Colonic mucosa (tissue), 4 donors: ENCODE measurements around the gene SLC25A13. TPM values are rescaled to one million over a fixed set of nuclear protein-coding genes. Genes with fewer than 3 reads are reported as not detected.

ENCODE experiments used
- DNase-seq: peaks from one replicate; pipeline ENCODE4 v3.0.0-alpha.2; 2020
- H3K27ac ChIP-seq: fragments of 200-600 bp; one replicate; pipeline ENCODE4 v1.8.0; 2021
- H3K27me3 ChIP-seq: fragments of 200-600 bp; one replicate; pipeline ENCODE4 v1.8.0; 2021
- H3K36me3 ChIP-seq: fragments of 200-600 bp; one replicate; pipeline ENCODE4 v1.8.0; 2021
- H3K4me1 ChIP-seq: fragments of 200-600 bp; one replicate; pipeline ENCODE4 v1.8.0; 2021; ENCODE audit warnings: mild to moderate bottlenecking
- H3K4me3 ChIP-seq: fragments of 200-600 bp; one replicate; pipeline ENCODE4 v1.8.0; 2021
- H3K9ac ChIP-seq, 2 donors: one replicate each; pipeline ENCODE4 v1.7.0; 2013; ENCODE audit warnings: control low read depth in 2 of 2, low read depth in 2 of 2, low read length in 2 of 2
- H3K9me3 ChIP-seq: fragments of 200-600 bp; one replicate; pipeline ENCODE4 v1.8.0; 2021
- CTCF ChIP-seq: fragments of 200-600 bp; IDR thresholded peaks from one replicate; pipeline ENCODE4 v1.8.0; 2022; ENCODE audit warnings: antibody characterized with exemption, mild to moderate bottlenecking
- intact Hi-C: fragments of 100-400 bp; cut with DNase I; formaldehyde crosslinking; loops from one replicate; pipeline ENCODE4 v1.14.1; 2022
- total RNA-seq, 2 donors: library from RNA; stranded (reverse); fragmentation: NEBNext Ultra II Directional in 1 of 2; extraction: Animal tissue kit (Norgen Biotek cat#: 25700) in 1 of 2; gene quantifications; one replicate each; pipeline ENCODE4 v1.2.1, GENCODE V29; 2021
- donor health status: healthy.
- donor health status: DM: no; HTN: no; CAD: no.
- donor health status: DM: no; HTN: no; CAD: no.

SLC25A13 gene
- total RNA-seq, 2 donors from 2014 or later = 36.4 to 45.2 TPM

GRCh38 chr7:96120445-96121225, 201.3 kb downstream of the SLC25A13 start:
- DNase-seq = no peak
- Histone ChIP-seq H3K4me1 (no peaks in the 10 kb centered on the region), H3K36me3 (no peaks in the 10 kb centered on the region), H3K9ac (no peak overlapping the region), H3K4me3 (no peak overlapping the region), H3K9me3 (no peaks in the 10 kb centered on the region), H3K27ac (no peak overlapping the region), H3K27me3 (no peaks in the 10 kb centered on the region)
- intact Hi-C loops = no loop called here
- no peak for TF ChIP-seq CTCF

GRCh38 chr7:96118449-96119001, 203.4 kb downstream of the SLC25A13 start:
- intact Hi-C loops = no loop called here
- no peak for DNase-seq
- no peak overlapping the region for H3K9ac ChIP-seq
- H3K27me3 ChIP-seq = no peaks in the 10 kb centered on the region
- H3K4me3 ChIP-seq = no peak overlapping the region
- H3K36me3 ChIP-seq = no peaks in the 10 kb centered on the region
- no peak overlapping the region for H3K27ac ChIP-seq
- no peaks in the 10 kb centered on the region for H3K4me1 ChIP-seq
- no peaks in the 10 kb centered on the region for H3K9me3 ChIP-seq
- no peak for TF ChIP-seq CTCF

GRCh38 chr7:96116173-96116572, 205.7 kb downstream of the SLC25A13 start:
- Histone ChIP-seq H3K4me1 (no peaks in the 10 kb centered on the region), H3K4me3 (no peak overlapping the region), H3K27ac (no peak overlapping the region), H3K27me3 (no peaks in the 10 kb centered on the region), H3K9ac (no peak overlapping the region), H3K9me3 (no peaks in the 10 kb centered on the region), H3K36me3 (no peaks in the 10 kb centered on the region)
- DNase-seq = no peak
- intact Hi-C loops = no loop called here
- TF ChIP-seq CTCF = no peak

- no peak for TF ChIP-seq CTCF
- Histone ChIP-seq H3K27me3 (no peaks in the 10 kb centered on the region), H3K27ac (no peak overlapping the region)
Observed at GRCh38 chr7:96114190-96114589, 207.7 kb downstream of the SLC25A13 start.

GRCh38 chr7:96111405-96111804, 210.5 kb downstream of the SLC25A13 start:
- H3K4me1 ChIP-seq = no peaks in the 10 kb centered on the region
- no peaks in the 10 kb centered on the region for H3K36me3 ChIP-seq
- no peak overlapping the region for H3K9ac ChIP-seq
- no peak overlapping the region for H3K27ac ChIP-seq
- no peak for DNase-seq
- H3K4me3 ChIP-seq = no peak overlapping the region
- H3K27me3 ChIP-seq = no peaks in the 10 kb centered on the region
- TF ChIP-seq CTCF = no peak
- no peaks in the 10 kb centered on the region for H3K9me3 ChIP-seq
- intact Hi-C loops = no loop called here

More at GRCh38 chr7:96114190-96114589, 207.7 kb downstream of the SLC25A13 start:
- no peaks in the 10 kb centered on the region for H3K36me3 ChIP-seq
- no peaks in the 10 kb centered on the region for H3K9me3 ChIP-seq
- DNase-seq = no peak
- no peak overlapping the region for H3K4me3 ChIP-seq
- H3K9ac ChIP-seq = no peak overlapping the region
- no peaks in the 10 kb centered on the region for H3K4me1 ChIP-seq
- intact Hi-C loops = no loop called here
